ENCODE data around the gene RBCK1.

Gene RBCK1

DNA sequence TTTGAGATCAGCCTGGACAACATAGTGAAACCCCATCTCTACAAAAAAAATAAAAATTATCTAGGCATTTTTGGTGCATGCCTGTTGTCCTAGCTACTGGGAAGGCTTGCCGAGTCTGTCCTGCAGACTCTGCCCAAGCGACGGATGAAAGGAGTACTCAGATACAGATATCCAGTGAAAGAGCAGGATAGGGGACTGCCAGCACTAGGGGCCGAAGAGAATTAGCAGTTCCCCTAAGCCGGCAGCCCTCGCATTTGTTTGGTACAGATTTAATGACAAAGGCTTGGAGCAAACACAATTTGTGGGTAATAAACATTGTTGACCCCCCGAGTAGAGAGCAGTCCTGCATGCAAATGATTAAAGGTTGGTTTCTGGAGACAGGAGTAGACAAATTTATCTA lies 59.7 kb downstream of the RBCK1 start:
- TF ChIP-seq, protein P1, sequence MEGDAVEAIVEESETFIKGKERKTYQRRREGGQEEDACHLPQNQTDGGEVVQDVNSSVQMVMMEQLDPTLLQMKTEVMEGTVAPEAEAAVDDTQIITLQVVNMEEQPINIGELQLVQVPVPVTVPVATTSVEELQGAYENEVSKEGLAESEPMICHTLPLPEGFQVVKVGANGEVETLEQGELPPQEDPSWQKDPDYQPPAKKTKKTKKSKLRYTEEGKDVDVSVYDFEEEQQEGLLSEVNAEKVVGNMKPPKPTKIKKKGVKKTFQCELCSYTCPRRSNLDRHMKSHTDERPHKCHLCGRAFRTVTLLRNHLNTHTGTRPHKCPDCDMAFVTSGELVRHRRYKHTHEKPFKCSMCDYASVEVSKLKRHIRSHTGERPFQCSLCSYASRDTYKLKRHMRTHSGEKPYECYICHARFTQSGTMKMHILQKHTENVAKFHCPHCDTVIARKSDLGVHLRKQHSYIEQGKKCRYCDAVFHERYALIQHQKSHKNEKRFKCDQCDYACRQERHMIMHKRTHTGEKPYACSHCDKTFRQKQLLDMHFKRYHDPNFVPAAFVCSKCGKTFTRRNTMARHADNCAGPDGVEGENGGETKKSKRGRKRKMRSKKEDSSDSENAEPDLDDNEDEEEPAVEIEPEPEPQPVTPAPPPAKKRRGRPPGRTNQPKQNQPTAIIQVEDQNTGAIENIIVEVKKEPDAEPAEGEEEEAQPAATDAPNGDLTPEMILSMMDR (IDR thresholded peaks at IDR 0.05; ENCODE audit: low read length): no peak
- TF ChIP-seq EZH2 (IDR thresholded peaks at IDR 0.05; ENCODE audit: borderline replicate concordance, low read length): no peak
- Histone ChIP-seq H3F3A (ENCODE audit: insufficient read depth, low read length) (no peaks in the 10 kb centered on the region), H3K9me3 (ENCODE audit: low read length) (peaks cover 15% of the 10 kb centered on the region), H3K27me3 (ENCODE audit: insufficient read depth, low read length) (no peaks in the 10 kb centered on the region; the same call in 1 of the 2 replicates), H3K79me2 (ENCODE audit: insufficient read depth, low read length) (no peaks in the 10 kb centered on the region), H2AFZ (ENCODE audit: low read length) (no peak overlapping the region), H3K9me2 (ENCODE audit: low read depth, low read length) (no peaks in the 10 kb centered on the region), H3K9ac (ENCODE audit: low read length) (no peak overlapping the region), H3K4me1 (ENCODE audit: insufficient read depth, low read length, severe bottlenecking) (peaks cover 5% of the 10 kb centered on the region), H4K20me1 (ENCODE audit: insufficient read depth, low read length) (no peaks in the 10 kb centered on the region), H3K27ac (ENCODE audit: low read depth, low read length, poor library complexity, severe bottlenecking) (no peak overlapping the region), H3K36me3 (ENCODE audit: insufficient read depth, low read length) (no peaks in the 10 kb centered on the region; the same call in 1 of the 2 replicates), H3K4me2 (ENCODE audit: low read length) (no peak overlapping the region), H3K4me3 (ENCODE audit: low read depth, low read length, poor library complexity, severe bottlenecking) (no peak overlapping the region)

DNA sequence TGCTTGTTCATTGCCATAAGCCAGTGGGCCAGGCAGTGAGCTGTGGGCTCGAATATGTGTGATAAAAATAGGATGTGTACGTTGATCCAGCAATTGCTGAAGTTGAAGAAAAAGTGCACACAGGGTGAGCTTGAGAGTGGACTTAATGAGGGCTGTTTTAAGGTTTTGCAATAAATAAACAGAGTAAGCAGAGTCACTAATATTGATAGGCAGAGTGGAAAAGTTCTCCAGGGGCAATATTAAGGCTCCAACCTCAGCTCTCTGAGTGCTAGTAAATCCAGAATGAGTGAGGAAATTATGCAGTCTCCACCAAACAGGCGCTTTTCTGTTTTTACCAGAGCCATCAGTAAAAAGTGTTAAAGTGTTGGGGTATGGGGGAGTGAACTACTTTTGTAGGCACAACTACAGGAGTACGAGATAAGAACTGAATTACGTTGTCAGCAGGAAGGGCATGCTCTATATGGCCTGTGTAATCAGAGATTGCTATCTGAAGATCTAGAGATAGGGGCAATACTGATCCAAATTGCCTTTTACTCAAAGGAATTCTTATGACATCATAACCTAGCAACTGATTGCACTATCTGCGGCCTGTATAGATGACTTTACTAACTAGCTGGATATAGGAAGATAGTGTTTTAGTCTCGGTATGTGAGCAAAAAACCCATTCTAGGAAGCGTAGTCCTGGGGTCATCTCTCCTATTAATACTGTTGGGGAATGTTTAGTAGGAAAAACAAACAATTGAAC lies 61.8 kb downstream of the RBCK1 start:
- H3F3A ChIP-seq (ENCODE audit: insufficient read depth, low read length): no peaks in the 10 kb centered on the region

DNA sequence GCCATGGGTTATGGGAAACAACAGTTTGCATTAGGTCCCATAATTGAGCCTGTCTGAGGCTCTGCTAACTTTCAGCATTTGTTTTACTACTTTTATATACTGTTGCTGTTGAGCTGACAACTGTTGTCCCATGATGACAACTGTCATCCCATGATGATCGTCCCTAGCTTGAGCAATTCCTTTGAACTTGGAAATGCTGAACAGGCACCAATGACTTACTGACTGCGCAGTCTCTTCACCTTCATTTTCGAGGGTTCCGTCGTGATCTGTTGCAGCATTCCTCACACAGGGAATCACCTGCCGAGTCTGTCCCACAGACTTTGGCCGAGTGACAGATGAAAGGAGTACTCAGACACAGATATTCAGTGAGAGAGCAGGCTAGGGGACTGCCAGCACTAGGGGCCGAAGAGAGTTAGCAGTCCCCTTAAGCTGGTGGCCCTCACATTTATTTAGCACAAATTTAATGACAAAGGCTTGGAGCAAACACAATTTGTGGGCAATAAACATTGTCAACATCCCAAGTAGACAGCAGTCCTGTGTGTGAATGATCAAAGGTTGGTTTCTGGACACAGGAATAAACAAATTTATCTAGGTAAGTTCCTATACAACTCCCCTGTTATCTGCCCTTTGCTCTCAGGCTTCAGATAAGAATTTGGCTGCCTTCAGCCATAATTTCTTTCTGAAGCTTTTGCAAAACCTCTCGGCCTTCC lies 64.2 kb downstream of the RBCK1 start:
- no peak overlapping the region for H3K27ac ChIP-seq (ENCODE audit: low read depth, low read length, poor library complexity, severe bottlenecking)
- H2AFZ ChIP-seq (ENCODE audit: low read length): no peak overlapping the region
- H3K36me3 ChIP-seq (ENCODE audit: insufficient read depth, low read length): peaks cover 9% of the 10 kb centered on the region
- H3F3A ChIP-seq (ENCODE audit: insufficient read depth, low read length): no peaks in the 10 kb centered on the region
- H3K4me3 ChIP-seq (ENCODE audit: low read depth, low read length, poor library complexity, severe bottlenecking): no peak overlapping the region
- peaks cover 18% of the 10 kb centered on the region for H3K9me3 ChIP-seq (ENCODE audit: low read length)
- H3K79me2 ChIP-seq (ENCODE audit: insufficient read depth, low read length): no peaks in the 10 kb centered on the region
- no peak for TF ChIP-seq EZH2 (IDR thresholded peaks at IDR 0.05; ENCODE audit: borderline replicate concordance, low read length)
- TF ChIP-seq, protein P1 (IDR thresholded peaks at IDR 0.05; ENCODE audit: low read length): no peak
- no peaks in the 10 kb centered on the region; the same call in 1 of the 2 replicates for H3K27me3 ChIP-seq (ENCODE audit: insufficient read depth, low read length)
- no peaks in the 10 kb centered on the region for H4K20me1 ChIP-seq (ENCODE audit: insufficient read depth, low read length)
- H3K9me2 ChIP-seq (ENCODE audit: low read depth, low read length): no peaks in the 10 kb centered on the region
- no peaks in the 10 kb centered on the region for H3K4me1 ChIP-seq (ENCODE audit: insufficient read depth, low read length, severe bottlenecking)
- H3K4me2 ChIP-seq (ENCODE audit: low read length): no peak overlapping the region
- H3K9ac ChIP-seq (ENCODE audit: low read length): no peak overlapping the region

More for the DNA sequence above, 61.8 kb downstream of the RBCK1 start:
- Histone ChIP-seq H3K79me2 (ENCODE audit: insufficient read depth, low read length) (no peaks in the 10 kb centered on the region), H3K36me3 (ENCODE audit: insufficient read depth, low read length) (peaks cover 7% of the 10 kb centered on the region; the same call in 1 of the 2 replicates), H4K20me1 (ENCODE audit: insufficient read depth, low read length) (no peaks in the 10 kb centered on the region), H3K9me3 (ENCODE audit: low read length) (peaks cover 20% of the 10 kb centered on the region), H3K9ac (ENCODE audit: low read length) (no peak overlapping the region), H2AFZ (ENCODE audit: low read length) (no peak overlapping the region), H3K9me2 (ENCODE audit: low read depth, low read length) (no peaks in the 10 kb centered on the region), H3K4me1 (ENCODE audit: insufficient read depth, low read length, severe bottlenecking) (no peaks in the 10 kb centered on the region), H3K27ac (ENCODE audit: low read depth, low read length, poor library complexity, severe bottlenecking) (no peak overlapping the region), H3K27me3 (ENCODE audit: insufficient read depth, low read length) (no peaks in the 10 kb centered on the region; the same call in 1 of the 2 replicates), H3K4me3 (ENCODE audit: low read depth, low read length, poor library complexity, severe bottlenecking) (no peak overlapping the region), H3K4me2 (ENCODE audit: low read length) (no peak overlapping the region)
- TF ChIP-seq, protein P1 (IDR thresholded peaks at IDR 0.05; ENCODE audit: low read length): no peak
- no peak for TF ChIP-seq EZH2 (IDR thresholded peaks at IDR 0.05; ENCODE audit: borderline replicate concordance, low read length)
